Endometrial microvascular endothelial cells (primary cell): ENCODE measurements around the gene FAM149B1. TPM values are rescaled to one million over a fixed set of nuclear protein-coding genes. Genes with fewer than 3 reads are reported as not detected.
"Not testable (repeated sequence)": the region's sequence is repeated elsewhere in the genome, so short reads cannot be mapped to it uniquely, and the experiment has no call there.

Experiments used
- in situ Hi-C: cut with HindIII; loops from 2 replicates; pipeline ENCODE4 v1.10.0; 2017; ENCODE audit warnings: low sequenced_read_pairs, low pct_unique_long_range_greater_than_20kb; ENCODE audit errors: inconsistent ontology term
- total RNA-seq: library from RNA; depleted of rRNA; stranded (reverse); fragments of >200 nt; gene quantifications from one replicate; pipeline ENCODE4 v1.2.3, GENCODE V29; 2015; ENCODE audit errors: inconsistent ontology term

FAM149B1 gene
- 17.1 TPM for total RNA-seq

- in situ Hi-C loops: no loop called here
Measured at GRCh38 chr10:73167783-73168464, at the start of gene FAM149B1, which contains the start of gene ECD. FAM149B1 (plus strand) TSS chr10:73168119; CDS start chr10:73168340, 221 bp downstream. ECD (minus strand) TSS chr10:73168008; CDS start chr10:73163937, 4,071 bp downstream.

GRCh38 chr10:73119457-73119856, 48.5 kb upstream of the FAM149B1 start:
- in situ Hi-C loops: no loop called here

- in situ Hi-C loops: no loop called here
Measured at GRCh38 chr10:73119952-73120351, 48.0 kb upstream of the FAM149B1 start.

GRCh38 chr10:73126343-73126742, 41.6 kb upstream of the FAM149B1 start:
- in situ Hi-C loops: no loop called here

GRCh38 chr10:73131301-73131700, 36.6 kb upstream of the FAM149B1 start:
- in situ Hi-C loops: no loop called here

GRCh38 chr10:73131913-73132686, 35.8 kb upstream of the FAM149B1 start:
- in situ Hi-C loops: no loop called here

- in situ Hi-C loops: loop anchor here (5.0 kb wide), 1 partner anchor 37 kb away; the partner anchor contains the start of gene P4HA1
Measured at GRCh38 chr10:73134727-73135126, 33.2 kb upstream of the FAM149B1 start.

GRCh38 chr10:73136627-73137026, 31.3 kb upstream of the FAM149B1 start:
- in situ Hi-C loops: loop anchor here (5.0 kb wide), 1 partner anchor 39 kb away; the partner anchor contains the start of gene P4HA1

GRCh38 chr10:73139251-73139650, 28.7 kb upstream of the FAM149B1 start:
- in situ Hi-C loops: loop anchor here (5.0 kb wide), 1 partner anchor 42 kb away; the partner anchor contains the start of gene P4HA1

- in situ Hi-C loops: no loop called here
Measured at GRCh38 chr10:73141603-73142002, 26.3 kb upstream of the FAM149B1 start.

- in situ Hi-C loops: not testable (repeated sequence)
Measured at GRCh38 chr10:73150633-73151413, 17.1 kb upstream of the FAM149B1 start.

GRCh38 chr10:73152009-73152408, 15.9 kb upstream of the FAM149B1 start:
- in situ Hi-C loops: no loop called here

- in situ Hi-C loops: no loop called here
Measured at GRCh38 chr10:73156054-73156453, 11.9 kb upstream of the FAM149B1 start.

GRCh38 chr10:73159038-73159648, 8.8 kb upstream of the FAM149B1 start:
- in situ Hi-C loops: no loop called here

GRCh38 chr10:73161079-73161478, 6.8 kb upstream of the FAM149B1 start:
- in situ Hi-C loops: no loop called here

- in situ Hi-C loops: no loop called here
Measured at GRCh38 chr10:73161662-73162061, 6.3 kb upstream of the FAM149B1 start.

GRCh38 chr10:73163096-73163495, 4.8 kb upstream of the FAM149B1 start:
- in situ Hi-C loops: no loop called here

GRCh38 chr10:73166972-73167371, 947 bp upstream of the FAM149B1 start:
- in situ Hi-C loops: no loop called here

- in situ Hi-C loops: no loop called here
Measured at GRCh38 chr10:73167458-73167782, 499 bp upstream of the FAM149B1 start.
